WTC11 (cell line): Measurements from ENCODE around the gene NR2C2AP. TPM values are rescaled to one million over a fixed set of nuclear protein-coding genes. Genes with fewer than 3 reads are reported as not detected.

Source experiments
- AR ChIP-seq: fragments of 250-450 bp; sonication (Bioruptor Pico); IDR thresholded peaks from 2 replicates; pipeline ENCODE4 v1.9.0; 2021; ENCODE audit warnings: mild to moderate bottlenecking
- ARID4B ChIP-seq: sonication (generic); formaldehyde crosslinking; IDR thresholded peaks from 2 replicates; pipeline ENCODE4 v1.8.0; 2023; ENCODE audit warnings: missing genetic modification reagents, mild to moderate bottlenecking, borderline replicate concordance
- ATF1 ChIP-seq: sonication (generic); formaldehyde crosslinking; IDR thresholded peaks from 2 replicates; pipeline ENCODE4 v1.8.1; 2023; ENCODE audit warnings: mild to moderate bottlenecking, moderate library complexity, missing genetic modification reagents
- CREM ChIP-seq: sonication (generic); formaldehyde crosslinking; IDR thresholded peaks from 2 replicates; pipeline ENCODE4 v1.8.1; 2022; ENCODE audit warnings: mild to moderate bottlenecking, missing genetic modification reagents, moderate library complexity
- E2F1 ChIP-seq: sonication (generic); formaldehyde crosslinking; IDR thresholded peaks from 2 replicates; pipeline ENCODE4 v1.8.0; 2022; ENCODE audit warnings: mild to moderate bottlenecking, missing genetic modification reagents
- E2F5 ChIP-seq: sonication (generic); formaldehyde crosslinking; IDR thresholded peaks from 2 replicates; pipeline ENCODE4 v1.8.1; 2022; ENCODE audit warnings: mild to moderate bottlenecking, moderate library complexity, missing genetic modification reagents
- EMX1 ChIP-seq: fragments of 250-450 bp; sonication (Bioruptor Pico); IDR thresholded peaks from 2 replicates; pipeline ENCODE4 v1.8.0; 2021; ENCODE audit warnings: mild to moderate bottlenecking
- ETV6 ChIP-seq: sonication (generic); formaldehyde crosslinking; IDR thresholded peaks from 2 replicates; pipeline ENCODE4 v1.8.1; 2022; ENCODE audit warnings: mild to moderate bottlenecking, missing genetic modification reagents
- FOXJ3 ChIP-seq: sonication (generic); formaldehyde crosslinking; IDR thresholded peaks from 2 replicates; pipeline ENCODE4 v1.9.0; 2021; ENCODE audit warnings: missing genetic modification reagents, mild to moderate bottlenecking, borderline replicate concordance
- HMGA2 ChIP-seq: fragments of 250-450 bp; sonication (Bioruptor Pico); IDR thresholded peaks from 2 replicates; pipeline ENCODE4 v1.4.0; 2021; ENCODE audit warnings: mild to moderate bottlenecking, moderate library complexity
- HMGXB4 ChIP-seq: sonication (generic); formaldehyde crosslinking; IDR thresholded peaks from 2 replicates; pipeline ENCODE4 v1.8.1; 2023; ENCODE audit warnings: mild to moderate bottlenecking, moderate library complexity, missing genetic modification reagents
- NFATC4 ChIP-seq: fragments of 250-450 bp; sonication (Bioruptor Pico); IDR thresholded peaks from 2 replicates; pipeline ENCODE4 v1.9.0; 2021; ENCODE audit warnings: mild to moderate bottlenecking
- PREB ChIP-seq: sonication (generic); formaldehyde crosslinking; IDR thresholded peaks from 2 replicates; pipeline ENCODE4 v1.8.1; 2022; ENCODE audit warnings: mild to moderate bottlenecking, missing genetic modification reagents, moderate library complexity, borderline replicate concordance
- SMAD4 ChIP-seq: sonication (generic); formaldehyde crosslinking; IDR thresholded peaks from 2 replicates; pipeline ENCODE4 v1.8.0; 2022; ENCODE audit warnings: mild to moderate bottlenecking, missing genetic modification reagents
- SOX15 ChIP-seq: fragments of 250-450 bp; sonication (Bioruptor Pico); IDR thresholded peaks from 2 replicates; pipeline ENCODE4 v1.9.0; 2021; ENCODE audit warnings: mild to moderate bottlenecking
- USF1 ChIP-seq: sonication (generic); formaldehyde crosslinking; IDR thresholded peaks from 2 replicates; pipeline ENCODE4 v1.8.0; 2022; ENCODE audit warnings: mild to moderate bottlenecking, missing genetic modification reagents
- ZBTB21 ChIP-seq: sonication (generic); formaldehyde crosslinking; IDR thresholded peaks from 2 replicates; pipeline ENCODE4 v1.8.1; 2023; ENCODE audit warnings: mild to moderate bottlenecking, missing genetic modification reagents, borderline replicate concordance
- ZBTB43 ChIP-seq: sonication (generic); formaldehyde crosslinking; IDR thresholded peaks from 2 replicates; pipeline ENCODE4 v1.8.1; 2023; ENCODE audit warnings: mild to moderate bottlenecking, missing genetic modification reagents
- ZNF121 ChIP-seq: sonication (generic); formaldehyde crosslinking; IDR thresholded peaks from 2 replicates; pipeline ENCODE4 v1.8.0; 2023; ENCODE audit warnings: missing genetic modification reagents
- ZNF138 ChIP-seq: sonication (generic); formaldehyde crosslinking; conservative IDR thresholded peaks from 2 replicates; pipeline ENCODE4 v1.8.1; 2022; ENCODE audit warnings: mild to moderate bottlenecking, moderate library complexity, missing genetic modification reagents
- ZNF263 ChIP-seq: sonication (generic); formaldehyde crosslinking; IDR thresholded peaks from 2 replicates; pipeline ENCODE4 v1.8.1; 2022; ENCODE audit warnings: low read depth, mild to moderate bottlenecking, moderate library complexity, missing genetic modification reagents
- ZNF281 ChIP-seq: sonication (generic); formaldehyde crosslinking; IDR thresholded peaks from 2 replicates; pipeline ENCODE4 v1.8.0; 2023; ENCODE audit warnings: mild to moderate bottlenecking, missing genetic modification reagents
- total RNA-seq: library from RNA; stranded (reverse); gene quantifications from 3 replicates; pipeline ENCODE4 v1.2.3, GENCODE V29; 2021

Gene NR2C2AP
- total RNA-seq, 1 experiment from 2014 or later: 24.9 TPM

- TF ChIP-seq ZBTB21 (CRISPR knock-in tag): peak; percentile 62; the same call in 1 of the 2 replicates
- TF ChIP-seq ETV6 (CRISPR knock-in tag): peak; percentile 78
- peak; percentile 63; the same call in 1 of the 2 replicates for TF ChIP-seq CREM (CRISPR knock-in tag)
- TF ChIP-seq ATF1 (CRISPR knock-in tag): no peak
- TF ChIP-seq ZNF281: peak; percentile 80; the same call in 1 of the 2 replicates
- peak; percentile 90 for TF ChIP-seq ARID4B (CRISPR knock-in tag)
- TF ChIP-seq E2F1 (CRISPR knock-in tag): peak; percentile 89
- no peak for TF ChIP-seq AR (CRISPR knock-in tag)
- no peak for TF ChIP-seq EMX1 (CRISPR knock-in tag)
- TF ChIP-seq HMGXB4 (CRISPR knock-in tag): no peak
- no peak for TF ChIP-seq NFATC4 (CRISPR knock-in tag)
- TF ChIP-seq SMAD4: peak; percentile 84
- TF ChIP-seq SOX15 (CRISPR knock-in tag): no peak
- no peak for TF ChIP-seq PREB (CRISPR knock-in tag)
- TF ChIP-seq E2F5 (CRISPR knock-in tag): 0 out of 2 replicates have a peak, but pooled peaks have one; percentile 30
- peak; percentile 59; the same call in 1 of the 2 replicates for TF ChIP-seq ZNF138
- no peak for TF ChIP-seq FOXJ3
- TF ChIP-seq ZBTB43: 0 out of 2 replicates have a peak, but pooled peaks have one; percentile 55
- TF ChIP-seq ZNF263: no peak
- TF ChIP-seq HMGA2 (CRISPR knock-in tag): no peak
- peak; percentile 76; the same call in 1 of the 2 replicates for TF ChIP-seq USF1
- TF ChIP-seq ZNF121 (CRISPR knock-in tag): no peak
Observed at GRCh38 chr19:19214892-19215291, 11.7 kb upstream of the NR2C2AP start (continued).
